ENCODE results near the gene OPN1SW.

DNA sequence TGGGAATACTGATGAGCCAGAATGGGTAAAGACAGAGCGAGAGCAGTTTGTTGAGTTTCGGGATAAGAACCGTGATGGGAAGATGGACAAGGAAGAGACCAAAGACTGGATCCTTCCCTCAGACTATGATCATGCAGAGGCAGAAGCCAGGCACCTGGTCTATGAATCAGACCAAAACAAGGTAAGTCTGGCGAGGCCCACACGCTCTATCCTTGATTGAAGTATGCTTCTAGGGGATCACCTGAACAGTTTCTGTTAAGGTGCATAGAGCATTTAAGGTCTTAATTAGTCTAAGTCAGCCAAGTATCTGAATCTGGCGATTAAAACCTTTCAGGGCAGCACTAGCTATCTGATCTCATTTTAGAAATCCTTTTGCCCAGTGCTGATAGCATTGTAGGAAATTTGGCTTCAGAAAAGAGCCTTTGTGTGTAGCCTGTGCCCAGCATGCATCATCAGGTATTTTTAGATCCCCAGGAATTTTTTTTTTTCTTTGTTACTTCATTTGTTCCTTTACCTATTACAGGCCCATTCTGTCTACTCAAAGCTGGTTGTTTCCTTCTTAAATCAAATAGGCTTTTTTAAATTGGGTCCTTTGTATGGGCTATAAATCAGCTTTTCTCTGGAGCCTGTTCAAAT lies 8.0 kb downstream of the OPN1SW start:
- TF ChIP-seq, protein P1, sequence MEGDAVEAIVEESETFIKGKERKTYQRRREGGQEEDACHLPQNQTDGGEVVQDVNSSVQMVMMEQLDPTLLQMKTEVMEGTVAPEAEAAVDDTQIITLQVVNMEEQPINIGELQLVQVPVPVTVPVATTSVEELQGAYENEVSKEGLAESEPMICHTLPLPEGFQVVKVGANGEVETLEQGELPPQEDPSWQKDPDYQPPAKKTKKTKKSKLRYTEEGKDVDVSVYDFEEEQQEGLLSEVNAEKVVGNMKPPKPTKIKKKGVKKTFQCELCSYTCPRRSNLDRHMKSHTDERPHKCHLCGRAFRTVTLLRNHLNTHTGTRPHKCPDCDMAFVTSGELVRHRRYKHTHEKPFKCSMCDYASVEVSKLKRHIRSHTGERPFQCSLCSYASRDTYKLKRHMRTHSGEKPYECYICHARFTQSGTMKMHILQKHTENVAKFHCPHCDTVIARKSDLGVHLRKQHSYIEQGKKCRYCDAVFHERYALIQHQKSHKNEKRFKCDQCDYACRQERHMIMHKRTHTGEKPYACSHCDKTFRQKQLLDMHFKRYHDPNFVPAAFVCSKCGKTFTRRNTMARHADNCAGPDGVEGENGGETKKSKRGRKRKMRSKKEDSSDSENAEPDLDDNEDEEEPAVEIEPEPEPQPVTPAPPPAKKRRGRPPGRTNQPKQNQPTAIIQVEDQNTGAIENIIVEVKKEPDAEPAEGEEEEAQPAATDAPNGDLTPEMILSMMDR (IDR thresholded peaks at IDR 0.05; ENCODE audit: low read length) = no peak
- TF ChIP-seq EZH2 (IDR thresholded peaks at IDR 0.05; ENCODE audit: borderline replicate concordance, low read length) = no peak

Measured in OCI-LY1 (cell line).